Measurements from ENCODE around the gene FAM163B.

- TF ChIP-seq EGR1 (IDR thresholded peaks at IDR 0.05; ENCODE audit: low read depth in 2 of 2) (no peak), TAF1 (conservative IDR thresholded peaks at IDR 0.05) (no peak), CTCF (IDR thresholded peaks at IDR 0.05; ENCODE audit: low read depth, low read length, missing input control) (no peak), FOXA1 (IDR thresholded peaks at IDR 0.05) (no peak), SP1 (IDR thresholded peaks at IDR 0.05) (no peak), RXRA (IDR thresholded peaks at IDR 0.05) (no peak), JUND (IDR thresholded peaks at IDR 0.05) (no peak)
Measured at GRCh38 chr9:133604214-133604613, 5.0 kb downstream of the FAM163B start.

Data from liver (tissue), 3 donors.